ENCODE results near the gene DLG1.

DNA sequence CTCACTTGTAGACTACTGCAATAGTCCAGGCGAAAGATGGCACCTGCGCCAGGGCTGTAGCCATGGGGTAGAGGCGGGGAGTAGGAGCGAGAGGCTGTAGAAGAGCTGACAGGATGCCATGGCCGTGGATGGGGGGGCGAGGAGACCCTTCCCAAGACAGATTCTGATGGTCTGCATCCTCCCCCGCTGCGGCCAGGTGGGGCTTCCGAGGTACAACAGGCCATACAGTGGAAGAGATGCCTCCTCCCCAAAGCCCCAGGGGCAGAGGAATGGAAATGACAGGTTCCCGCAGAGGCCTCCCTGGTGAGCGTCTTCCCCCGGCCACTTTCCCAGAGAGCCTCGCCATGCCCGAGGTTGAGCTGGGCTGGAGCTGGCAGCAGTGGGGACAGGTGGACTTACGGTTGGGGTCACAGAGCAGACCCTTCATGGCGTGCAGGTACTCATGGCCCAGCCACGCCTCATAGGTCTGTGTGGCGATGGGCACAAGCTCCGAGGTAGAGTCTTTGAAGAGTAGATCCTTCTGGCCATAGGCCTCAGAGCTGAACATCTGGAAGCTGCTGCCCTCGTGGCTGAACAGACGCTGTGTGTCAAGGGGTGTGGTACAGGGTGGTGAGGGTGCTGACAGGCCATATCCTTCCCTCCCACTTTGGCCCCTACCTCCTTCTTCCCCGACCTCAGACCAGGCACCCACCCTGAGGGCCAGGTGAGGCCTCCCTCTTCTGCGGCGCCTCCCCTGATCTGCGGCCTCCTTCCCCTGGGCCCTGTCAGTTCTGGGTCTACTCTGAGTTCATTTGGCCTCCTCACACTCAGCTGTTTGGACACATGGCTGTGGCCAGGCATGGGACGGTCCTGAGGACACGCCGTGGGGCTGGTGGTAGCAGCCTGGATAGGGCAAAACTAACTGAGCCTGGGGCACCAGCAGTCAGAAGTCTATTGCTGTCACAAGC, 282.3 kb downstream of the DLG1 start:
- TF ChIP-seq CTCF (IDR thresholded peaks at IDR 0.05) (no peak), POLR2A (IDR thresholded peaks at IDR 0.05) (no peak)
